Measurements from ENCODE around the gene ZNF668.

Gene ZNF668

GRCh38 chr16:31085411-31085810 lies 11.4 kb upstream of the ZNF668 start:
- TF ChIP-seq CTCF (IDR thresholded peaks at IDR 0.05; ENCODE audit: low read depth, low read length, missing control alignments) = no peak
- no peak overlapping the region for H3K4me3 ChIP-seq (replicated peaks; ENCODE audit: low read depth, low read length)
- no peak for DNase-seq (ENCODE audit: extremely low read depth, low read depth)

GRCh38 chr16:31084584-31085302 lies 10.7 kb upstream of the ZNF668 start:
- no peak overlapping the region for H3K4me3 ChIP-seq (replicated peaks; ENCODE audit: low read depth, low read length)
- no peak for DNase-seq (ENCODE audit: extremely low read depth, low read depth)
- TF ChIP-seq CTCF (IDR thresholded peaks at IDR 0.05; ENCODE audit: low read depth, low read length, missing control alignments) = no peak

GRCh38 chr16:31083981-31084380 lies 9.9 kb upstream of the ZNF668 start:
- DNase-seq (ENCODE audit: extremely low read depth, low read depth) = no peak
- H3K4me3 ChIP-seq (replicated peaks; ENCODE audit: low read depth, low read length) = no peak overlapping the region
- TF ChIP-seq CTCF (IDR thresholded peaks at IDR 0.05; ENCODE audit: low read depth, low read length, missing control alignments) = no peak

GRCh38 chr16:31083556-31083955 lies 9.5 kb upstream of the ZNF668 start:
- H3K4me3 ChIP-seq (replicated peaks; ENCODE audit: low read depth, low read length) = no peak overlapping the region
- TF ChIP-seq CTCF (IDR thresholded peaks at IDR 0.05; ENCODE audit: low read depth, low read length, missing control alignments) = no peak
- no peak for DNase-seq (ENCODE audit: extremely low read depth, low read depth)

- DNase-seq (ENCODE audit: extremely low read depth, low read depth) = no peak
- TF ChIP-seq CTCF (IDR thresholded peaks at IDR 0.05; ENCODE audit: low read depth, low read length, missing control alignments) = no peak
- H3K4me3 ChIP-seq (replicated peaks; ENCODE audit: low read depth, low read length) = no peak overlapping the region
Observed at GRCh38 chr16:31083081-31083480, 9.0 kb upstream of the ZNF668 start.

GRCh38 chr16:31082368-31083045 lies 8.5 kb upstream of the ZNF668 start:
- no peak overlapping the region for H3K4me3 ChIP-seq (replicated peaks; ENCODE audit: low read depth, low read length)
- no peak for DNase-seq (ENCODE audit: extremely low read depth, low read depth)
- no peak for TF ChIP-seq CTCF (IDR thresholded peaks at IDR 0.05; ENCODE audit: low read depth, low read length, missing control alignments)
